HPDE6-E6E7 (cell line): ENCODE data around the gene CDK8.

ENCODE experiments used
- DNase-seq: peaks from one replicate; pipeline ENCODE4 v3.0.0; 2011; ENCODE audit warnings: missing footprints; ENCODE audit errors: extremely low spot score

Gene CDK8

GRCh38 chr13:26382366-26382765, 128.4 kb downstream of the CDK8 start:
- no peak for DNase-seq

GRCh38 chr13:26382835-26383234, 128.9 kb downstream of the CDK8 start:
- DNase-seq, result no peak

- no peak for DNase-seq
Observed at GRCh38 chr13:26384587-26384986, 130.7 kb downstream of the CDK8 start.

GRCh38 chr13:26386026-26386425, 132.1 kb downstream of the CDK8 start:
- no peak for DNase-seq

- DNase-seq, result no peak
Observed at GRCh38 chr13:26390203-26390602, 136.3 kb downstream of the CDK8 start.

- DNase-seq, result no peak
Observed at GRCh38 chr13:26400545-26400944, 146.6 kb downstream of the CDK8 start.

GRCh38 chr13:26401069-26401468, 147.1 kb downstream of the CDK8 start:
- no peak for DNase-seq

- DNase-seq, result no peak
Observed at GRCh38 chr13:26401578-26402021, 147.7 kb downstream of the CDK8 start.

GRCh38 chr13:26406791-26407190, 152.9 kb downstream of the CDK8 start:
- DNase-seq, result no peak

- DNase-seq, result no peak
Observed at GRCh38 chr13:26411206-26411605, 157.3 kb downstream of the CDK8 start.

GRCh38 chr13:26412263-26412662, 158.3 kb downstream of the CDK8 start:
- no peak for DNase-seq

GRCh38 chr13:26412936-26413716, 159.2 kb downstream of the CDK8 start:
- no peak for DNase-seq

- no peak for DNase-seq
Observed at GRCh38 chr13:26420282-26420960, 166.5 kb downstream of the CDK8 start.

- DNase-seq, result no peak
Observed at GRCh38 chr13:26422036-26422435, 168.1 kb downstream of the CDK8 start.

- DNase-seq, result no peak
Observed at GRCh38 chr13:26423629-26424028, 169.7 kb downstream of the CDK8 start.

- DNase-seq, result no peak
Observed at GRCh38 chr13:26424181-26424580, 170.3 kb downstream of the CDK8 start.

GRCh38 chr13:26425443-26426358, 171.8 kb downstream of the CDK8 start:
- no peak for DNase-seq

GRCh38 chr13:26433776-26434175, 179.8 kb downstream of the CDK8 start:
- no peak for DNase-seq

GRCh38 chr13:26435171-26435570, 181.2 kb downstream of the CDK8 start:
- DNase-seq, result no peak

GRCh38 chr13:26435646-26436045, 181.7 kb downstream of the CDK8 start:
- no peak for DNase-seq

GRCh38 chr13:26436914-26437313, 183.0 kb downstream of the CDK8 start:
- no peak for DNase-seq

GRCh38 chr13:26440111-26440510, 186.2 kb downstream of the CDK8 start:
- DNase-seq, result no peak
